Neutrophil (primary cell): ENCODE results near the gene SLC38A11.

Experiments used
- H3K27ac ChIP-seq: fragments of 200-600 bp; sonication (generic); 2 replicates; pipeline ENCODE4 v1.5.1; 2016; ENCODE audit warnings: mild to moderate bottlenecking, moderate library complexity
- H3K27me3 ChIP-seq: fragments of 200-600 bp; sonication (generic); 2 replicates; pipeline ENCODE4 v1.6.0; 2016; ENCODE audit warnings: mild to moderate bottlenecking
- H3K36me3 ChIP-seq: fragments of 200-600 bp; sonication (generic); 2 replicates; pipeline ENCODE4 v1.5.1; 2017
- H3K4me1 ChIP-seq, 2 experiments: fragments of 200-600 bp in 1 of 2; sonication (generic) in 1 of 2; 1 replicate in 1 of 2; 2 replicates in 1 of 2; pipeline versions ENCODE4 v1.5.1 to v1.6.1; 2013 to 2016; ENCODE audit warnings: low read depth in 1 of 2, low read length in 1 of 2, mild to moderate bottlenecking in 1 of 2, moderate library complexity in 1 of 2; ENCODE audit not compliant: control insufficient read depth in 1 of 2, insufficient read depth in 1 of 2
- H3K4me3 ChIP-seq, 2 experiments: fragments of 200-600 bp in 1 of 2; sonication (generic) in 1 of 2; 1 replicate in 1 of 2; 2 replicates in 1 of 2; pipeline ENCODE4 v1.5.1; 2013 to 2016; ENCODE audit warnings: low read depth in 1 of 2, low read length in 1 of 2, mild to moderate bottlenecking in 1 of 2, moderate library complexity in 1 of 2
- H3K9me3 ChIP-seq: fragments of 200-600 bp; sonication (generic); 2 replicates; pipeline ENCODE4 v1.5.1; 2016
- TF ChIP-seq, protein P1 (sequence below): fragments of 200-600 bp; sonication (generic); IDR thresholded peaks from 2 replicates; pipeline ENCODE4 v1.5.1; 2016; ENCODE audit warnings: antibody characterized with exemption

The SLC38A11 gene

DNA sequence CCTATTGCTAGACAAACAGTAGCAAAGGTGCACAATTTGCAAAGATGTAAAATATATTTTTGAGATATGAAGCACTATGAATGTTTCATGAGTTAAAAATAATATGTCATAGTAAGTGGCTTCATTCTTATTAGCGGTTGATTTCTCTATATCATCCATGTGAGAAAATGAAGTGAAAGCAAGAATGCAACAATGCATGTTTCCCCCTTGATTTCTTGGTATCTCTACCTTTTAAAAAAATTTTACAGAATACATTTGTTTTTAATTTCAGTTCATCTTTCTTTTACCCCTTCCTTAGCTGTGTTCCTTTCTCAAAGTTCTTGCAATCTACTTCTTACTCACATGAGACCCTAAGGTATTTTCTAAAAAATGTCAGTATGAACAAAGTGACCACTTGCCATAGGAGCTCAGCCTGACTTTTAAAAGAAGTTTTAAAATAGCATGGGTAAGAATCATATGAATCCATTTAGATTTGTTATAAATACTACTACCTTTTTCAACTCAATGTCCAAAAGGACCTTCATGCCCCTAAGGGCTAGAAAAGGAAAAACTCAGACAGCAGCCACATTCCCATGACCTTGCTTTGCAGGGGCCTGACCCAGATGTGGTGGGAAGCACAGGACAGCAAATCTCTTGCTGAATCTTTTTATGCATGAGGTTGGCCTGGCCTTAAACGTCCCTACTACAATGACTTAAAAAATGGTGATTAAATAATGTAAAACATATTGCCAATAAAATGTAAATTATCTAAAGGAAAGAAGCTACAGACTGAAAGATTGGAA is 14.8 kb upstream of the SLC38A11 start:
- Histone ChIP-seq H3K27ac (no peak overlapping the region), H3K4me3 (no peak overlapping the region), H3K36me3 (no peaks in the 10 kb centered on the region), H3K9me3 (no peaks in the 10 kb centered on the region), H3K27me3 (no peaks in the 10 kb centered on the region), H3K4me1 (no peaks in the 10 kb centered on the region)
- TF ChIP-seq, protein P1, sequence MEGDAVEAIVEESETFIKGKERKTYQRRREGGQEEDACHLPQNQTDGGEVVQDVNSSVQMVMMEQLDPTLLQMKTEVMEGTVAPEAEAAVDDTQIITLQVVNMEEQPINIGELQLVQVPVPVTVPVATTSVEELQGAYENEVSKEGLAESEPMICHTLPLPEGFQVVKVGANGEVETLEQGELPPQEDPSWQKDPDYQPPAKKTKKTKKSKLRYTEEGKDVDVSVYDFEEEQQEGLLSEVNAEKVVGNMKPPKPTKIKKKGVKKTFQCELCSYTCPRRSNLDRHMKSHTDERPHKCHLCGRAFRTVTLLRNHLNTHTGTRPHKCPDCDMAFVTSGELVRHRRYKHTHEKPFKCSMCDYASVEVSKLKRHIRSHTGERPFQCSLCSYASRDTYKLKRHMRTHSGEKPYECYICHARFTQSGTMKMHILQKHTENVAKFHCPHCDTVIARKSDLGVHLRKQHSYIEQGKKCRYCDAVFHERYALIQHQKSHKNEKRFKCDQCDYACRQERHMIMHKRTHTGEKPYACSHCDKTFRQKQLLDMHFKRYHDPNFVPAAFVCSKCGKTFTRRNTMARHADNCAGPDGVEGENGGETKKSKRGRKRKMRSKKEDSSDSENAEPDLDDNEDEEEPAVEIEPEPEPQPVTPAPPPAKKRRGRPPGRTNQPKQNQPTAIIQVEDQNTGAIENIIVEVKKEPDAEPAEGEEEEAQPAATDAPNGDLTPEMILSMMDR: no peak

DNA sequence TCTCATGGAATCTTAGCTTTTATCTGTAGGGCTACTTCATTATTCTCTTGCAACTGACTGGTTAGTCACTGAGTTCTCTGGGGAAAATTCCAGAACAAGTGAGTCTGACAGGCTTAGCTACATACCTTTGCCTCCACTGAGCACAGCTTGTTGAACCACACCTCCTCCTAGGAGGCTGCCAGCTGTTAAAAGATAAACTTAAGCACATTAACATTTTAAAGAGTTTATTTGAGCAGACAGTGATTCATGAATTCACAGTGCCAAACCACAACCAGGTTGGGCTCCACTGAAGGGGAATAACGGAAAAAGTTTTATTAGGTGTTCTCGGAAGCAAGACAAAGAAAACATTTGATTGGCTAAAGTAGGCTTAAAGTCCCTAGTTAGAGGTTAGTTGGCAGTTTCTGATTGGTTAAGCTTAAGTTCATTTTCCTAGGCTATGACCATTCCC is 12.5 kb upstream of the SLC38A11 start:
- Histone ChIP-seq H3K27me3 (no peaks in the 10 kb centered on the region), H3K36me3 (no peaks in the 10 kb centered on the region), H3K4me3 (no peak overlapping the region), H3K27ac (no peak overlapping the region), H3K4me1 (no peaks in the 10 kb centered on the region), H3K9me3 (no peaks in the 10 kb centered on the region)
- TF ChIP-seq, protein P1: no peak

DNA sequence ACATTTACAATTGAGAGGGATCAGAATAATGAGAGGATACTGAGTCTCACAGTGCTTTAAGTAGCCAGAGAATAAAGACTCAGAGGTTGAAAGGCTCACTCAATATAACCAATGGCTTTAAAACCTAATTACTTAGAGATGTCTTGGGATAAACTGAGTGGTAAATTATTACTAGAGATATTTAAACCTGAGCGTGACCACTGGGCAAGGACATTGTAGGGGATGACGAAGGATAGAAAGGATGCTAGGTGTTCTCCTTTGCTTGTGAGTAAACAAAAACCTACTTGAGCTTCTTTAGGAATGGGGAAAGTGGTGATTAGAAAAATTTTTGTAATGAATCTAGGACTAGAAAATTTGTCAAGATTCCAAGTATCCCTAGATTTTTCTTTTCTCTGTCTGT is 12.0 kb upstream of the SLC38A11 start:
- Histone ChIP-seq H3K27ac (no peak overlapping the region), H3K27me3 (no peaks in the 10 kb centered on the region), H3K4me3 (no peak overlapping the region), H3K4me1 (no peaks in the 10 kb centered on the region), H3K36me3 (no peaks in the 10 kb centered on the region), H3K9me3 (no peaks in the 10 kb centered on the region)
- TF ChIP-seq, protein P1: no peak

DNA sequence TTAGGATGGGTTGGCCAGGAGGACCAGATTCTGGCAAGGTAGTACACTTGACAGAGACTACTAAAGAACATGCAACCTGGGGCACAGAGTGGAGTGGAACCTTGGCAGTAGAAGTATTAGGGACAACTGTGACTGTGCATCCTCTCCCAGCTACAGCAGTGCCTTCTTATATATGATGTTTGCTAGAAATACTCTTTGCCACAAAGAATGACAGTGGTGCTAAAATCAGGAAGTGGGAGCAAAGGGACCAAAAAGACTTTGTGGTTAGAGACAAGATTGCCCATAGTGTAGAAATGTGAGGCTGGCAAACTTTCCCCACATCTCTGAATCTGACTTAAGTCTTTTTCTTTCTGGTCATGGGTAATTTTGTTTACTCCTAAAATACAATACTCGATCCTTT is 9.4 kb upstream of the SLC38A11 start:
- Histone ChIP-seq H3K27me3 (no peaks in the 10 kb centered on the region), H3K27ac (no peak overlapping the region), H3K9me3 (no peaks in the 10 kb centered on the region), H3K4me3 (no peak overlapping the region), H3K36me3 (no peaks in the 10 kb centered on the region), H3K4me1 (no peaks in the 10 kb centered on the region)
- TF ChIP-seq, protein P1: no peak

DNA sequence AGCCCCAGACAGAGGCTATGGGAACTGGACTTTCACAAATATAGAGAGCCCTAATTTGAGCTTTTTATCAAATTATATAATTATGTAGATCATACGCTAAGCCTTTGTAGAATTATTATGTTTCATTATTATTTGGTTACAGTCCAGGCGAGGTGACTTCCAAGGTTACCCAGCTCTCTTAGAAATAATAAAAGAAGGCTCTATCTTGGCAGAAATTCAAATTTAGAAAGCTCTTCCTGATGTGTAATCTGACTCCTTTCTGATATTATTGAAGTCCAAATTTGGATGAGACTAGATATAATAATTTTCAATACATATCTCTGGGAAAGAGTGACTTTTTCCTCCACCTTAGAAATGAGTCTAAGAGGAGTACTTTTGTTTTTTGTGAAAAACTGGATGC is 4.8 kb upstream of the SLC38A11 start:
- H3K9me3 ChIP-seq: no peaks in the 10 kb centered on the region
- H3K36me3 ChIP-seq: no peaks in the 10 kb centered on the region
- H3K4me1 ChIP-seq: no peaks in the 10 kb centered on the region
- no peak overlapping the region for H3K4me3 ChIP-seq
- TF ChIP-seq, protein P1: no peak
- H3K27ac ChIP-seq: no peak overlapping the region
- H3K27me3 ChIP-seq: peaks cover 12% of the 10 kb centered on the region
